Stimulated activated CD4-positive, alpha-beta T cell treated with anti-CD3 and anti-CD28 coated beads, Interleukin-12 subunit alpha, Interleukin-12 subunit beta, amount 100 ng/mL, for 48 hours (primary cell): ENCODE data around the gene TMEM218.

Source experiments
- DNase-seq, 3 donors: peaks; one replicate each; pipeline ENCODE4 v3.0.0-alpha.2; 2020; ENCODE audit warnings: low read depth in 2 of 3, low spot score in 1 of 3

The TMEM218 gene

GRCh38 chr11:125076378-125076945 lies 35.0 kb downstream of the TMEM218 start:
- no peak for DNase-seq

GRCh38 chr11:125075900-125076317 lies 35.5 kb downstream of the TMEM218 start:
- DNase-seq, result no peak

- DNase-seq, result no peak
These were observed 36.2 kb downstream of the TMEM218 start for GRCh38 chr11:125075242-125075625.

DNA sequence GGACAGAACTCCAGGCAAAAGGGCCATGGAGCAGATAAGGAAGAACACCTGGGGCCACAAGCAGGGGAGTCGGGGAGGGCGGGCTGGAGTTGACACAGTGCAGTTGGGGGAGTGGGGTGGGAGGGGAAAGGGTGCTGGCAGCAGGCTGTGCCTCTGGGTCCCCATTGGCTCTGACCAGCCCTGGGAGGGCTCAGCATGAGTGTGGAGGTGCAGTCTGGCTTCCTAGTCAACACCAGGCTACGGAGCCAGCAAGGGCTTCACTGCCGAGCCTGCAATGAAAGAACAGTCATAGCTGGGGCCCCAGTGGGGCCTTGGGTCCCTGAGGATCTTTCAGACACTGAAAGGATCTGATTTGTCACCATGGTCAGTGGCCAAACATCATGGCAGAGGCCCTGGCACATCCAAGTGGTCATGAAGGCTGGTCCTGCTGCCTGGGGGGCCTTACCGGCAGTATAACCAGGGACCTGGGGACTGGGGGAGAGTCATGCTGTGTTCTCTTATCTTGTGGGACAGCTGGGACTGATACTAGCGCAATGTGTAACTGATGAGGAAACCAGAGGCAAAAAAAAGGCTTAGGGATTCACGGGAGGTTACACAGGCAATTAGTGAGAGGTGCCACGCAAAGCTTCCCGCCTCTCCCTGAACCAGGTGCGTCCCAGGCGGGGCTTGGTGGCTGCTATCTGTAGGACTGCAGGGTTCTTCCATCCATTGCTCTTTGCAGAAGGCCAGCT lies 36.8 kb downstream of the TMEM218 start:
- DNase-seq, result no peak

DNA sequence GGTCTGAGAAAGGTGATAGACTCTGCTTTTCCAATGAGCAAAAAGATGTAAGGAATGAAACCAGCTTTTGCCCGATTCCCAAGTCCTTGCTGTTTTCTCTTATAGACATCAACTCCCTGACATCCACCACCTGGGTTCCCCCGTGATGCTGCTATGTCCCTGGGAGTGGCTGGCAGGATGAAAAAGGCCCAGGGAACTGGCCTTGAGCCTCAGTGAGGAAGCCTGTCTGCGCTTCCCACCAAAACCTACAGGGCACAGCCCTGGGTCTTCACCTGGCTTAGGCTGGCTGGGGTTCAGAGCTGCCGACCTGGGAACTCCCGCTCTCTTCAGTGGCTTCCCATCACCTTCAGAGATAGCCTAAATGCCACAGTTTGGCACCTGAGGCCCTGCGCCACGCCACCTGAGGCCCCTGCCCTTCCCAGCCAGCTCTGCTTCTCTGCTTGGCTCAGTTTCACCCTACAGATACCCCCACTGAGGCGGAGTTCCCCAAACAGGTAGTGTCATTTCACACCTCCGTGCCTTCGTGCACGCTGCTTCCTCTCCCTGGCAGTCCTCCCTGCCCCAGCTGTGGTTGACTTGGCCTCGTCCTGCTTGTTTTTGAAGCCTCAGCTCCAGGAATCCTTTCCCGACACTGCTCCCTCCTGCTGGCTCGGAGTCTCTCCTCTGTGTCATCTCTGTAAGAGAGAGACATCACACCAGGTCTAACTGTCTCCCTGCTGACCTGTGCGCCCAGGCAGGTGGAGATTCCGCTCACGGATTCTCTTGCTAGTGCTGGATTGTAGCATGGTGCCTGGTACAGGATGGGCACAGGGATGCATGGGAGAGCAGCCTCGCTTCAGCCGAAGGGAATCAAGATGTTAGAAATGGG lies 37.6 kb downstream of the TMEM218 start:
- DNase-seq, result no peak

GRCh38 chr11:125072961-125073590 lies 38.4 kb downstream of the TMEM218 start:
- DNase-seq, result no peak

DNA sequence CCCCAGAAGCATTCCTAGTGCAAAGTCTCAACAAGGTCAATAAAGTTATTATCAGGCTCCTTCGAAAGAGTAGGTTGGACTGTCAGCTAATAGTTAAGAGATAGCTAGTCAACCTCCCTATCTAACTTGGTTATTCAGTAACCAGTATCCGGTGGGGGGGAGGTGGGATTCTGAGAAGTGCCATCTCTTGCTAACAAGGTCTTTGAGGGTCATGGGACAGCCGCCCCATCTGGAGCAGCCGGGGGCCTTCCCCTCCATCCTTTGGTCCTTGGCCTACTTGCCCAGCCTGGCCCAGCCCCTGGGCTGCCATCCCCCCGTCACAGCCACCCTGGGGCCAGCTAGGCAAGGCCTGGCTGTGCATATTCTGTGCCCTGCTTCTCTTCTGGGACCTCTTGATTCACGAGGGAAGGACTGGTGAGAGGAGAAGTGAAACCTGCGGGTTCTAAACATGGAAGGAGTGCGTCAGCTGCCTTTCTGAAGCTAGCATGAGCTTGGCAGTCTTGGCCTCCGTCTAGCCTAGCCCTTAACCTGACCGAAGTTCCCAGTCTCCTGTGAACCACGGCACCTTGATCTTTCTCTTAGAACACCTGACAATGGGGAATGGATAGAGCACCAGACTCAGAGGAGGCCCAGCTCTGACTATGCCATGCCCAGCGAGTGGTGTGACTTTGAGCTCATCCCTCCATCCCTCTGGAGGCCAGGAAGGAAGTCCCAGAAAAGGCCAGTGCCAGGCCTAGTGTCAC lies 39.0 kb downstream of the TMEM218 start:
- DNase-seq, result no peak

GRCh38 chr11:125071846-125072217 lies 39.6 kb downstream of the TMEM218 start:
- DNase-seq, result no peak

- no peak for DNase-seq
These were observed 40.0 kb downstream of the TMEM218 start for GRCh38 chr11:125071435-125071834.

DNA sequence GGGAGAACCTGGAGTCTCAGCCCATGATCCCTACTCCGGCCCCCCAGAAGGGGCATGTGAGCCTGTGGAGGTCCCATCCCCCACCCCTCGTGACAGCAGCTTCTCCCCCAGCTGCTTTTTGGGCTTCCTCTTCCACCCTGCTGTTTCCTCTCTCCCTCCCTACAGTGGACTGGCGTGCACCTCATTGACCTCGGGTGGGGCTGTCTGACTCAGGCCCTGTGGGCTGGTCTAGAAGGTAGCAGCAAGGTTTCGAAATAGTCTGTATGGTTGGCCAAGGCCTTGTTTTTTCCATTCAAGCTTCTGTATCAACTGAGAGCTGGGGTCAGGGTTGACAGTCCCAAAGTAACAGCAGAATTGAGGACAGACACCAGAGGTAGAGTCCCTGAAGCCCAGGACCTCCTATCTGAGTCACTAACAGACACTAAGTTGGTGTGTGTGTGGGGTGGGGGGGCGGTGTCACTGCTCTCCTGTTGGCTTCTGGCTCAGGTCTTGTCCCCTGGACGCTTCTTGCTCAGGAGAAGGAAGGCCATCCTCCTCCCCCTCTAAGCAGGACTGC lies 40.6 kb downstream of the TMEM218 start:
- no peak for DNase-seq

DNA sequence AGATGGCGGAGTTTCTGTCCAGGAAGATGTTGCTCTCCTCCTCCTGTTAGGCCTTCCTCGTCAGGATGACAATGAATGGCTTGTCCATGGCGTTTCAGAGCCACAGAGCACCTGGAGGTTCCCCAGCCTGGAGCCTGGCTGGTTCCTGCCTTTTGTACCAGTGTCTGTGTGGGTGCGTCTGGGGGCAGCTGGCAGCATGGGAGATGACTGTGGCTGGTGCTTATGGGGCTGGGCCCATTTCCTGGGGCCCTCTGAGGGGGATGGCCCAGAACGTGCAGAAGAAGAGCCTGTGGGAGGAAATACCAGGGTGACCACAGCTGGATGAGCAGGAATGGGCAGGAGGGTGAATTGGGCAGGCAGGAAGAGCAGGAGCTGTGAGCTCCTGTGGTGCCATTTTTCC lies 41.6 kb downstream of the TMEM218 start:
- no peak for DNase-seq

DNA sequence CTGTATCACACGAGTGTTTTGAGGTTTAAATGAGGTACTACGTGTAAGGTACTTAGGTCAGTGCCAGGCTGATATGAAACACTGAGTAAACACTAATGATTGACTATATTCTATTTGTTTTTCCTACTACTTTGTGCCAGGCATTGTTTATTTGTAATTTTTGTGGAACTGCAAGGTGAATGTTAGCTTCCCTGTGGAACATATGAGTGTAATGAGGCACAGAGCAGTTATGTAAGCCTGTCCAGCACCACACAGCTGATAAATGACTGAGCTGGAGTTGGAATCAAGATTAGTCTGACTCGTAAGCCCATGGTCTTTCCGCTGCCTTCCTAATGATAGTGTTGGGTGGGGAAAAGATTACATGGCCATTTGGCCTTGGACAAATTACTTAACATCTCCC lies 42.4 kb downstream of the TMEM218 start:
- DNase-seq, result no peak

DNA sequence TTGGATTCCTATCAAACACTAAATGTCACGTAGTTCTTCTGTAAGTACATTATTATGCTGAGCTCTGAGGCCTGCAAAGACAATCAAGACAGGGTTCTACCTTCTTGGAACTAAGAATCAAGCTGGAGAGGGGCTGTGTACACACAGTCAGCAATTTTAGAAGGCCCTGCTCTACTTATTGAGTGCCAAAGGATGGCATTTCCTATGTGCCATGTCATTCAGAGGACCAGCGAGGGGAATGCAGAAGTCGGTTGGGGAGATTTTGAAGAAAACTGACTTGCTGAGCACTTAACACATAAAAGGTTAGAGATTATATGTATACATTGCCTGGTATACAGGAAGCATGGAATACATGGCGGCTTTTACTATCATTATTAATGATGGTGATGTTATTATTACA lies 43.1 kb downstream of the TMEM218 start:
- DNase-seq, result no peak

- DNase-seq, result no peak
These were observed 47.4 kb downstream of the TMEM218 start for GRCh38 chr11:125064070-125064469.

GRCh38 chr11:125063429-125064043 lies 47.9 kb downstream of the TMEM218 start:
- no peak for DNase-seq

DNA sequence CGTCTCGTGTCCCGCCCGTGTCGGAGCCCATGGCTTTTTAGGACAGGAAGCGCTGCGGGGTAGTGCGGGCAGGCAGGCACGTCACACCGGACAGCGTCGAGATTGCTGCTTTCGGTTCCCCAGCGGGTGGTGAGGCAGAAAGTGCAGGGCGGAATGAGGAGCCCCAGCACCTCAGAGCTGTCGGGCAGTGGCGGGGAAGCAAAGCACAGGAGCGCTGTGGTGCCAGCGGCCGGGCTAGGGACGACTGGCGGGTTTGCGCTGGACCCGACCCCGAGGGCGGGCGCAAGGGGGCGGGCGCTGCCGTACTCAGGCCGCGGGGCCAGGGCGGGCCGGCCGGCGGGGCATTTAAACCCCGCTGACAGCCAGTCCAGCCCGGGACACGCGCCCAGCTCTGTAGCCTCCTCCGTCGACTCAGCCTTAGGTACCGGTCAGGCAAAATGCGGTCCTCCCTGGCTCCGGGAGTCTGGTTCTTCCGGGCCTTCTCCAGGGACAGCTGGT lies 48.4 kb downstream of the TMEM218 start, which contains the start of gene SLC37A2:
Gene SLC37A2 (plus strand): TSS at position 375 of the 498 bp plus-strand sequence. CDS start 63 bp downstream, at position 438.
- peak; percentile 20 to 34 (median 31) for DNase-seq

DNA sequence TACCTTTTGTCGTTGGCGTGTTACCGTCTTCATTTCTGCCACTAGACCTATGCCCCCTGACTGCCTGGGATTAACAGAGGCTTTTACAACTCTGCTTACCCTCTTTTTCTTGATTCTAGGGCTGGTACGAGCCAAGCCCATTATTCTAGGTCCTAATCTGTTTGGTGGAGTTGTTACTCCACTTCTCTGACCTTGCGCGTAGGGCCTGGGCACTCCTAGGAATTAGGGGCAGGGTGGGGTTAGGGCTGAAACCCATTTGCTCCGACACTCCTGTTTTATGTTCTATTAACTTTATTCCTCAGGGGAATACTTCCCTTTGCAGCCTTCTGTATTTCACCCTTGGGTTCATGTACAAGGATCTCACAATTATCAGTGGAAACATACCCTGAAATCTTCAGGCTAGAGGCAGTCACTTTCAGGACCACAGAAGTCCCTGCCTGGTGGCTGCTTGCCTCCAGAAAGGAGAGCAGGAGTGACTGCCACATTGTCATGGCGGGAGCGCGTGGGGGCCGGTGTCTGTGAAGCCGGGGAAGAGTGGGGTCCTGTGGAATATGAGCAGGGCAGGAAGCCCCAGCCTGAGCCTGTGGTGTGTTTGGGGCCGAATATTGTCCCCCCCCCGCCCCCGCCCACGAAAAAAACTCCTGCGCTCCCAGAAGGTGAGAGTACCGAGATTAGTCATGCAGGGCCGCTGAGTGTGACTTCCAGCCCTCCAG lies 49.1 kb downstream of the TMEM218 start:
- DNase-seq, result no peak

DNA sequence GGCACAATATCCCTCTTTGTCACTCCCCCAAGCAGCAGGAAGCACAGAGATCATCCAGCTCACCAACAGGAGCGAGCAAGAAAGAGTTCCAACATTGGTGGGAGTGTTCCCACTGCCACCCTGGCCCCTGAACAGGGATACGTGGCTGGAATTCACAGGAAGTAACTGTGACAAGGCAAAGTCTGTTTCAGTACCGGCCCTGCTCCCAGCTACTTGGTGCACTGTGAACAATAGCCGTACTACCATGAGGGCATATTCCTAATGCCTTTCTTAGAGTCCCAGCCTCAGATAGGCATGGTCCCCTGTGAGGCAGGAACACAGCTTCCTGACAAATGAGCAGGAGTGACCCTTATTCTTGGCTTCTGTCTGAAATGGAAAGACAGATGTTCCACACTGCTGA lies 50.1 kb downstream of the TMEM218 start:
- no peak for DNase-seq

DNA sequence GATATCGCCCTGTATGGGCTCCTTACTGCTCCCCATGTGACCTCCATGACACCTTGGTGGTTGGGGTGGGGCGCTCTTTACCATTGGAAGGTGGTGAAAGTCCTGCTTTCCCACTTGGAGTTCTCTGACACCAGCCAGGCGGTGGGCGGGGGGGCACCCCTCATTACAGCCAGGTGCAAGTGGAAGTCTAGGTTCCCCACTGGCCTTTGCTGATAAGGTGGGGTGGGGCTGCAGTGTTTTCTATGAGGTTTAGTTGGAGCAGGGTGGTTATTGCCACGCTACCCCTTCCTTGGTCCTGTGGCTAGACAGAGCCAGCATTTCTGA lies 53.8 kb downstream of the TMEM218 start:
- no peak for DNase-seq
